HG03520 (cell line): Measurements from ENCODE around the gene ARL4A.
"Not testable (repeated sequence)": the region's sequence is repeated elsewhere in the genome, so short reads cannot be mapped to it uniquely, and the experiment has no call there.

Experiments
- ATAC-seq: cut with Tn5 transposase; IDR thresholded peaks from one replicate; pipeline ENCODE4 v1.9.1; 2021; ENCODE audit warnings: mild to moderate bottlenecking, moderate library complexity; ENCODE audit not compliant: unreplicated experiment

The ARL4A gene

GRCh38 chr7:12661581-12661980 lies 25.9 kb upstream of the ARL4A start:
- ATAC-seq, result no peak

GRCh38 chr7:12670000-12670729 lies 17.3 kb upstream of the ARL4A start:
- no peak for ATAC-seq

GRCh38 chr7:12670743-12671520 lies 16.5 kb upstream of the ARL4A start:
- ATAC-seq, result no peak

DNA sequence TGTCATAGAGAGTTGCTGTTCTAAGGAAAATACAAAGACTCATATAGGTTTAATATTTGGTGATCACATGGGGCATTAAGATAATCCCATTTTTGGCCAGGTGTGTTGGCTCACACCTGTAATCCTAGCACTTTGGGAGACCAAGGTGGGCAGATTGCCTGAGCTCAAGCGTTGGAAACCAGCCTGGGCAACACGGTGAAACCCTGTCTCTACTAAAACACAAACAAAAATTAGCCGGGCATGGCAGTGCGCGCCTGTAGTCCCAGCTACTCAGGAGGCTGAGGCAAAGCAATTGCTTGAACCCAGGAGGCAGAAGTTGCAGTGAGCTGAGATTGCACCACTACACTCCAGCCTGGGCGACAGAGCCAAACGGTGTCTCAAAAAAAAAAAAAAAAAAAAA lies 14.0 kb upstream of the ARL4A start:
- ATAC-seq, result not testable (repeated sequence)

- no peak for ATAC-seq
These were observed 13.4 kb upstream of the ARL4A start for GRCh38 chr7:12674053-12674452.

DNA sequence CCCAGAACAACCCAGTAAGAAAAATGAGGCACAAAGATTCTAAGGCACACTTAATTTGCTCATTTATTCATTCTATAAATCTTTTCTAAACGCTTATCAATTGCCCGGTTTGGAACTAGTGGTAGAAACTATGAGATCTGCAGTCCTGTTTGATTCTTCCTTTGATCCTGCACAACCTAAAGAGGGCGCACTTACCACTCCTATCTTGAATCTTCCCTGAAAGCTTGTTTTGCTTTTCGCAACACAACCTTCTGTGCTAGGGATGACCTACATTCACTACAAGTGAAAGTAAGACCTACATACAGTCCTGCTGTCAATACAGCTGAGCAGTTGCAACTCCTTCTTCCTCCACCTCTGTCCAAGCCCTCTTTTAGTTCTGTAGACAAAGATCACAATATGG lies 12.6 kb upstream of the ARL4A start:
- peak; percentile 53 for ATAC-seq

GRCh38 chr7:12683678-12684585 lies 3.5 kb upstream of the ARL4A start:
- ATAC-seq, result no peak

- no peak for ATAC-seq
These were observed 2.7 kb upstream of the ARL4A start for GRCh38 chr7:12684733-12685132.

- ATAC-seq, result no peak
These were observed 1.9 kb upstream of the ARL4A start for GRCh38 chr7:12685550-12685949.

DNA sequence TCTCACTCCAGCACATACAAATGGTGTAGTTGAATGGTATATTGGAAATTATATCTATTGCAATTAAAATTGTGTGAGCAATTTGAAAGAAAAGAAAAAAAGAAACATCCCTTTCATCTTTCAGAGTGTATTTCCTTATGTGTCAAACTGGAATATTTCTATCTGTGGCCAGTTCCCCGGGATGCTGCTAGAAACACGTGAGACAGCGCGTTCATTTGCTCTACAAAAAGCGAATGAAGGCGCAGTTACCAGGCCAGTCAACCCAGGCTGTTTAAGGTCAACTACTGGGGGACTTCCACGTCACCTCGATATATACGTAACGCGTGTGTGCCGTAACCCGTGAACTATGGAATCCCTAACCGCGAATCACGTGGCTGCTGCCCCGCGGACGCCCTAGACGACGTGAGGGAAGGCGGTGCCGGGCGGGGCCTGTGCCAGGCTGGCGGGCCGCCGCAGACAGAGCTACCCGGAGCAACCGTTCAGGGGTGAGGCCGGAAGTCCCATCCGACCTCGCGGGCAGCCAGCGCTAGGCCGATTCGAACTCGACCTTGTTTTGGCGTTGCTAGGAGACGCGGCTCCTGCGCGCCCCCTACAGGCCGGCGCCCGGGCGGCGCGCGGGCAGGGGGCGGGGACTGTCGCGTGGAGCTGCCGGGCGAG lies 1.1 kb upstream of the ARL4A start:
- ATAC-seq, result peak; percentile 78

- no peak for ATAC-seq
These were observed 312 bp downstream of the ARL4A start for GRCh38 chr7:12687718-12688171.

DNA sequence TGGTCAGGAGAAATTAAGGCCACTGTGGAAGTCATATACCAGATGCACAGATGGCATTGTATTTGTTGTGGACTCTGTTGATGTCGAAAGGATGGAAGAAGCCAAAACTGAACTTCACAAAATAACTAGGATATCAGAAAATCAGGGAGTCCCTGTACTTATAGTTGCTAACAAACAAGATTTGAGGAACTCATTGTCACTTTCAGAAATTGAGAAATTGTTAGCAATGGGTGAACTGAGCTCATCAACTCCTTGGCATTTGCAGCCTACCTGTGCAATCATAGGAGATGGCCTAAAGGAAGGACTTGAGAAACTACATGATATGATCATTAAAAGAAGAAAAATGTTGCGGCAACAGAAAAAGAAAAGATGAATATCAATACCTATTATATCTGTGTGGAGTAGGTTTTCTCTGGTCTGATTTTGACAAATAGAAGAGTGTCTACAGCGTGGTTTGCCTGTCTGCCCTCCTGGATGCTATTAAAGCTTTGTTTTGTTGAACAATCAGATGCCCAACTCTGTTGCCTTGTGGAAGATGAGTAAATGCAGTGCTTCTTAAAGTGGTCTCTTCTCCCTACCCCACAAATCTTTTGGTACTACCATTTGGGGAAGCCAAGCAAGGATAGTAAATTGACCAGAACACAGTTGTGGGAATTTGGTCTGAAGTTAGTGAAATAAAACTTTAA lies 1.2 kb downstream of the ARL4A start:
- ATAC-seq, result not testable (repeated sequence)

DNA sequence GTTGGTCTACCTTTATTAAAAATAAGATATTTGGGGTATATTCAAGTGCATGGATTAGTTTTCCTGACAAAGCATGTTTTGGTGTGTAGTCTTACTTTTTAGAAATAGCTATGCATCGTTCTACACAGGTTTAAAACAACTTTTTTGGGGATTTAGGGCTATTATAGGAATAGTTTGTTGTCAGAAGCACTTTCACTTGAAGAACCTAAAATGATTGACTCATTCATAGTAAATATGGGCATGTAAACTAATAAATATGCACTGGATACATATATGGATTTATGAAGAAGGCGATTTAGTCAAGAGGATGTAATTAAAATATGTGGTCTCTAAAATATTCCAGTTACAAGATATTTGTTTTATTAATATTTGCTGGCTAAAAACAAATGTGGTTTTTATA lies 2.0 kb downstream of the ARL4A start:
- no peak for ATAC-seq

- ATAC-seq, result no peak
These were observed 2.8 kb downstream of the ARL4A start for GRCh38 chr7:12690041-12690878.

- ATAC-seq, result not testable (repeated sequence)
These were observed 4.0 kb downstream of the ARL4A start for GRCh38 chr7:12691388-12691787.

GRCh38 chr7:12692035-12692434 lies 4.6 kb downstream of the ARL4A start:
- ATAC-seq, result no peak

DNA sequence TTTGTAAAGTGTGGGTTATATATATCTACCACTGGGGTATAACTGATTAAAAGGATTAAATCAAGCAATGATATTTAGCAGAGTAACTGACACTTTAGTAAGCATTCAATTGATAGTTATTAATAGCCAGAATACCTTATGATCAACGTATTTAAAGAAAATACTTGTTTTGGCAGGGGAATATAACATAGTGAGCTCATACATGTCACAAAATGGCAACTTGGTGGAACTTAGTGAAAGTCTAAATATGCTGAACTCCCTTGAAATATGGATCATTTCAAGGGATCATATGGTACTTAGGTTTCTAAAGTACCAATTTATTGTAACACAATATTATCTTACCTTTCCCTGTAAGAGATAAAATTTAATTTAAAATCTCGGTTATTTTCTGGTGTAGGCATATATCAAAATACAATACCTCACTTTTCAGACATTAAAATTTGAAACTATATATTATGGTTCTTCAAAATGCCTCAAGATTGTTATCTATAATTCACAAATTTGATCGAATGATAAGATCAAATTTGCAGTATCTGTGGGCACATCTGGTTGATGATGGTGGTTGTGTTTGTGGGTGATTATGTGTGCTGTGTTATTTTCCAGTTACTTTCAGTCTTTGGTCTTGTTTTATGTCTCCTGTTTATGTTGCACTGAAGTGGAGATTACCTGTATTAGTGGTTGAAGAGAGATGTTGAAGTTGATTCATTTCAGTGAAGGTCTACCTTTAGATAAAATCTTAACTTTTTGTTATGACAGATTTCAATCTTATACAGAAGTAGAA lies 5.2 kb downstream of the ARL4A start:
- no peak for ATAC-seq

- ATAC-seq, result no peak
These were observed 7.4 kb downstream of the ARL4A start for GRCh38 chr7:12694817-12695216.
